ENCODE data around the gene MROH2A.

The MROH2A gene

GRCh38 chr2:233760043-233760442, 18.1 kb upstream of the MROH2A start, which contains the start of gene UGT1A1:
UGT1A1 (plus strand) TSS chr2:233760270; CDS start chr2:233760288, 18 bp downstream.
- H3K4me3 ChIP-seq (ENCODE audit: low read depth, low read length), result no peak within 1 kb of the TSS
- no peak for DNase-seq (ENCODE audit: low read depth)

- no peak overlapping the region for H3K4me3 ChIP-seq (ENCODE audit: low read depth, low read length)
- no peak for DNase-seq (ENCODE audit: low read depth)
These were observed 16.9 kb upstream of the MROH2A start for GRCh38 chr2:233761040-233761769.

GRCh38 chr2:233764264-233764663, 13.9 kb upstream of the MROH2A start:
- peak; percentile 5 for DNase-seq (ENCODE audit: low read depth)
- H3K4me3 ChIP-seq (ENCODE audit: low read depth, low read length), result no peak overlapping the region

- DNase-seq (ENCODE audit: low read depth), result no peak
- H3K4me3 ChIP-seq (ENCODE audit: low read depth, low read length), result no peak overlapping the region
These were observed 13.4 kb upstream of the MROH2A start for GRCh38 chr2:233764761-233765160.

GRCh38 chr2:233766416-233766815, 11.7 kb upstream of the MROH2A start:
- no peak overlapping the region for H3K4me3 ChIP-seq (ENCODE audit: low read depth, low read length)
- no peak for DNase-seq (ENCODE audit: low read depth)

- H3K4me3 ChIP-seq (ENCODE audit: low read depth, low read length), result no peak overlapping the region
- DNase-seq (ENCODE audit: low read depth), result no peak
These were observed 10.1 kb upstream of the MROH2A start for GRCh38 chr2:233768076-233768475.

GRCh38 chr2:233769260-233769659, 8.9 kb upstream of the MROH2A start:
- no peak for DNase-seq (ENCODE audit: low read depth)
- H3K4me3 ChIP-seq (ENCODE audit: low read depth, low read length), result no peak overlapping the region

- DNase-seq (ENCODE audit: low read depth), result no peak
- no peak overlapping the region for H3K4me3 ChIP-seq (ENCODE audit: low read depth, low read length)
These were observed 6.0 kb upstream of the MROH2A start for GRCh38 chr2:233772153-233772552.

GRCh38 chr2:233772583-233772982, 5.5 kb upstream of the MROH2A start:
- no peak overlapping the region for H3K4me3 ChIP-seq (ENCODE audit: low read depth, low read length)
- no peak for DNase-seq (ENCODE audit: low read depth)

- no peak overlapping the region for H3K4me3 ChIP-seq (ENCODE audit: low read depth, low read length)
These were observed 4.3 kb upstream of the MROH2A start for GRCh38 chr2:233773854-233774253.

GRCh38 chr2:233775414-233775813, 2.7 kb upstream of the MROH2A start:
- DNase-seq (ENCODE audit: low read depth), result no peak

More at GRCh38 chr2:233773854-233774253, 4.3 kb upstream of the MROH2A start:
- DNase-seq (ENCODE audit: low read depth), result no peak

GRCh38 chr2:233779722-233780121, 1.6 kb downstream of the MROH2A start:
- no peak for DNase-seq (ENCODE audit: low read depth)

More at GRCh38 chr2:233775414-233775813, 2.7 kb upstream of the MROH2A start:
- no peak overlapping the region for H3K4me3 ChIP-seq (ENCODE audit: low read depth, low read length)

GRCh38 chr2:233780771-233781170, 2.6 kb downstream of the MROH2A start:
- no peak overlapping the region for H3K4me3 ChIP-seq (ENCODE audit: low read depth, low read length)
- no peak for DNase-seq (ENCODE audit: low read depth)

More at GRCh38 chr2:233779722-233780121, 1.6 kb downstream of the MROH2A start:
- H3K4me3 ChIP-seq (ENCODE audit: low read depth, low read length), result no peak overlapping the region

GRCh38 chr2:233789554-233789953, 11.4 kb downstream of the MROH2A start:
- DNase-seq (ENCODE audit: low read depth), result no peak
- no peak overlapping the region for H3K4me3 ChIP-seq (ENCODE audit: low read depth, low read length)

GRCh38 chr2:233791151-233791882, 13.2 kb downstream of the MROH2A start:
- DNase-seq (ENCODE audit: low read depth), result no peak
- H3K4me3 ChIP-seq (ENCODE audit: low read depth, low read length), result no peak overlapping the region

GRCh38 chr2:233791883-233792329, 13.8 kb downstream of the MROH2A start:
- DNase-seq (ENCODE audit: low read depth), result no peak

GRCh38 chr2:233792720-233793119, 14.6 kb downstream of the MROH2A start:
- DNase-seq (ENCODE audit: low read depth), result no peak
- no peak overlapping the region for H3K4me3 ChIP-seq (ENCODE audit: low read depth, low read length)

More at GRCh38 chr2:233791883-233792329, 13.8 kb downstream of the MROH2A start:
- H3K4me3 ChIP-seq (ENCODE audit: low read depth, low read length), result no peak overlapping the region

- DNase-seq (ENCODE audit: low read depth), result no peak
- no peak overlapping the region for H3K4me3 ChIP-seq (ENCODE audit: low read depth, low read length)
These were observed 15.5 kb downstream of the MROH2A start for GRCh38 chr2:233793465-233794127.

- no peak for DNase-seq (ENCODE audit: low read depth)
- no peak overlapping the region for H3K4me3 ChIP-seq (ENCODE audit: low read depth, low read length)
These were observed 16.1 kb downstream of the MROH2A start for GRCh38 chr2:233794128-233794658.

- no peak for DNase-seq (ENCODE audit: low read depth)
- no peak overlapping the region for H3K4me3 ChIP-seq (ENCODE audit: low read depth, low read length)
These were observed 17.6 kb downstream of the MROH2A start for GRCh38 chr2:233795735-233796171.

Measured in skeletal muscle cell (primary cell).